ENCODE measurements around the gene SIGLEC7. TPM values are rescaled to one million over a fixed set of nuclear protein-coding genes. Genes with fewer than 3 reads are reported as not detected.

SIGLEC7 gene
- total RNA-seq, 1 donor from 2014 or later, result not detected

DNA sequence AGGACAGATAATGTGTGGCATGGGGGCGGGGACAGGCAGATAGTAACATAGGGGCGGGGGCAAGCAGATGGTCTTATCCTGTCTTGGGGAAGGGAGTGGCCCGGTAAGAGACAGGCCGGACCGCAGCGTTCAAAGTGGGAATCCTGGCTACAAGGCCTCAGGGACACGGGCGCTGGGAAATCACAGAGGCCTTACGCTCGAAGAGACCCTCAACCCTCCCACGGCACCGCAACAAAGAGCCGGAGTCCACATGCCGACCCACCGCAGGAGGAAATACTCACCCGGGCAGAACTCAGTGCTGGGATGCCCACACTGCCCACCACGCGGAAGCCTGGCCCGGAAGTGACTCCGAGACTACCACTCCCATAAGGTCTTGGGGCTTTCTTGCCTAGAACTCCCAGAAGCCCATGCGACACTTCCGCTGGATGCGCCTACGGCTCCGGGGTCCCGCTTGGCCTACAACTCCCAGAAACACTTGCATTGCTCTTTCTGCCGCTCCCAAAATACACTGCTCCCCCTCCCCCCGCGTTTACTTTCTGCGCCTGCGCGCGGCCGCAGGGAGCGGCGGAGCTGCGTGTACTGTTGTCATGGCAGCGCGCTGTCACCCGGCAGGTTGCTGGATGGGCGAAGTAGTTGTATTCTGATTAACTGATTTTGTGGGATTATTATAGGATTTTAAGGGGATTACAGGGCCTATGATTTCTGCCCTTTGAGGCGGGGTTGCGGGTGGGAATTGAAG, 33.9 kb upstream of the SIGLEC7 start, which contains the start of gene CTU1:
TSS of gene CTU1 (minus strand) at position 344 of the 739 bp plus-strand sequence. CDS start 3,840 bp downstream, outside the sequence.
- no peaks in the 10 kb centered on the region for H3K9me3 Mint-ChIP-seq
- intact Hi-C loops (cut with micrococcal nuclease), result loop anchor here (1.0 to 10.0 kb wide), 3 partner anchors 486 to 763 kb away; partner anchors contain the start of gene JOSD2
- H3K36me3 Mint-ChIP-seq (ENCODE audit: low read depth), result peaks cover 34% of the 10 kb centered on the region
- H3K27ac Mint-ChIP-seq, result peak within 1 kb of the TSS; percentile 96
- POLR2A ChIA-PET, result interaction anchor here (0.6 kb wide), 1 partner anchor 14 kb away, joined by 8 read pairs; no protein-coding TSS in a partner anchor
- peak; percentile 93 for DNase-seq
- H3K4me3 Mint-ChIP-seq, result peak within 1 kb of the TSS; percentile 93
- CTCF ChIA-PET, result no interaction called here
- TF ChIP-seq CTCF (IDR thresholded peaks at IDR 0.05), result no peak
- ATAC-seq (ENCODE audit: low read depth), result peak; percentile 97
- H3K27me3 Mint-ChIP-seq, result peaks cover 2% of the 10 kb centered on the region
- peaks cover 29% of the 10 kb centered on the region for H3K4me1 Mint-ChIP-seq

- Mint-ChIP-seq H3K4me1 (peaks cover 28% of the 10 kb centered on the region), H3K36me3 (ENCODE audit: low read depth) (peaks cover 28% of the 10 kb centered on the region), H3K27me3 (peaks cover 2% of the 10 kb centered on the region), H3K4me3 (peak overlapping the region; percentile 93), H3K27ac (peak overlapping the region; percentile 96), H3K9me3 (no peaks in the 10 kb centered on the region)
- CTCF ChIA-PET, result no interaction called here
- intact Hi-C loops (cut with micrococcal nuclease), result loop anchor here (1.0 to 10.0 kb wide), 3 partner anchors 486 to 764 kb away; partner anchors contain the start of gene JOSD2
- DNase-seq (no peak), ATAC-seq (ENCODE audit: low read depth) (peak; percentile 32)
- POLR2A ChIA-PET, result interaction anchor here (0.6 kb wide), 1 partner anchor 14 kb away, joined by 8 read pairs; no protein-coding TSS in a partner anchor
- TF ChIP-seq CTCF (IDR thresholded peaks at IDR 0.05), result no peak
These were observed 33.3 kb upstream of the SIGLEC7 start for GRCh38 chr19:51108805-51109146.

DNA sequence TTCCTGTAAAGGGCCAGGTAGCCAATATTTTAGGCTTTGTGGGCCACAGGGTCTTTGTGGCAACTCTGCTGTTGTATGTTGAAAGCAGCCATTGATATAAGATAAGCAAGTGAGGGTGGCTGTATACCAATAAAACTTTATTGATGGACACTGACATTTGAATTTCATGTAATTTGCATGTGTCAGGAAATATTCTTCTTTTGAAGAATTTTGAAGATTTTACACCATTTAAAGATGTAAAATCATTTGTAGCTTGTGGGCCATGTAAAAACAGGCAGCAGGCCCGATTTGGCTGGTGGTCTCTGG, 31.5 kb upstream of the SIGLEC7 start:
- Mint-ChIP-seq H3K36me3 (ENCODE audit: low read depth) (peaks cover 16% of the 10 kb centered on the region), H3K4me1 (peaks cover 24% of the 10 kb centered on the region), H3K27ac (no peak overlapping the region), H3K27me3 (peaks cover 16% of the 10 kb centered on the region), H3K9me3 (no peaks in the 10 kb centered on the region), H3K4me3 (no peak overlapping the region)
- ChIA-PET CTCF (no interaction called here), POLR2A (interaction anchor here (0.6 kb wide), 1 partner anchor 795 kb away, joined by 6 read pairs; no protein-coding TSS in a partner anchor)
- ATAC-seq (ENCODE audit: low read depth) (no peak), DNase-seq (no peak)
- intact Hi-C loops (cut with micrococcal nuclease), result no loop called here
- TF ChIP-seq CTCF (IDR thresholded peaks at IDR 0.05), result no peak

DNA sequence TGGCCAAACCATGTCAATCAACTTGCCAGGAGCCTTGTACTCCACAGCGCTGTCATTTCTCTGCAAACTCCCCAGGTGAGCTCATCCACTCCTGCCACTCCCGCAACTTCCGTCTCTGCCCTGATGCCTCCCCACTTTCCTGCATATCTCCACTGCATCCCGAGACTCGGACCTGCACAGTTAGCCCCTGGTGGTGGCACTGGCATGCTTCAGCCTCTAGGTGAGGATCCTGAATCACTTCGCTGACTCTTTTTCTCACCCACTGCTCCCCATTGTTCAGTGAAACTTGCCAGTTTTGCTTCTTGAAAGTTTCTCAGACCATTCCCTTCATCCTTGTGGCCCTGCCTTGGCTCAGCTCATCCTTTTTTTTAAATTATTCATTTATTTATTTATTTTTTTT, 30.5 kb upstream of the SIGLEC7 start:
- intact Hi-C loops (cut with micrococcal nuclease), result no loop called here
- H3K27me3 Mint-ChIP-seq, result peaks cover 25% of the 10 kb centered on the region

More for the DNA sequence above, 30.5 kb upstream of the SIGLEC7 start:
- ChIA-PET CTCF (no interaction called here), POLR2A (no interaction called here)
- no peak for TF ChIP-seq CTCF (IDR thresholded peaks at IDR 0.05)
- Mint-ChIP-seq H3K4me1 (peaks cover 20% of the 10 kb centered on the region), H3K9me3 (no peaks in the 10 kb centered on the region), H3K36me3 (ENCODE audit: low read depth) (peaks cover 10% of the 10 kb centered on the region), H3K27ac (no peak overlapping the region), H3K4me3 (no peak overlapping the region)
- ATAC-seq (ENCODE audit: low read depth), result no peak
- DNase-seq, result no peak

Measured in activated B cell treated with CpG ODN at 0.5 μM for 24 hours (primary cell).